ENCODE measurements around the gene LYPD6B. TPM values are rescaled to one million over a fixed set of nuclear protein-coding genes. Genes with fewer than 3 reads are reported as not detected.

LYPD6B gene
- total RNA-seq, 1 donor from 2014 or later, result 13.5 TPM

GRCh38 chr2:149145314-149146295 is 107.1 kb downstream of the LYPD6B start:
- Mint-ChIP-seq H3K4me1 (ENCODE audit: unreplicated experiment) (peaks cover 3% of the 10 kb centered on the region), H3K4me3 (ENCODE audit: unreplicated experiment) (no peak overlapping the region)

GRCh38 chr2:149146876-149147275 is 108.4 kb downstream of the LYPD6B start:
- Mint-ChIP-seq H3K4me3 (ENCODE audit: unreplicated experiment) (no peak overlapping the region), H3K36me3 (ENCODE audit: unreplicated experiment) (no peaks in the 10 kb centered on the region), H3K9me3 (ENCODE audit: unreplicated experiment) (no peaks in the 10 kb centered on the region), H3K27ac (ENCODE audit: unreplicated experiment) (no peak overlapping the region), H3K4me1 (ENCODE audit: unreplicated experiment) (no peaks in the 10 kb centered on the region), H3K27me3 (ENCODE audit: unreplicated experiment) (no peaks in the 10 kb centered on the region)
- TF ChIP-seq CTCF (IDR thresholded peaks at IDR 0.05), result no peak
- no peak for DNase-seq (ENCODE audit: extremely low spot score, unreplicated experiment)

More at GRCh38 chr2:149145314-149146295, 107.1 kb downstream of the LYPD6B start:
- Mint-ChIP-seq H3K9me3 (ENCODE audit: unreplicated experiment) (no peaks in the 10 kb centered on the region), H3K27ac (ENCODE audit: unreplicated experiment) (no peak overlapping the region), H3K36me3 (ENCODE audit: unreplicated experiment) (no peaks in the 10 kb centered on the region), H3K27me3 (ENCODE audit: unreplicated experiment) (no peaks in the 10 kb centered on the region)
- TF ChIP-seq CTCF (IDR thresholded peaks at IDR 0.05), result no peak
- no peak for DNase-seq (ENCODE audit: extremely low spot score, unreplicated experiment)

DNA sequence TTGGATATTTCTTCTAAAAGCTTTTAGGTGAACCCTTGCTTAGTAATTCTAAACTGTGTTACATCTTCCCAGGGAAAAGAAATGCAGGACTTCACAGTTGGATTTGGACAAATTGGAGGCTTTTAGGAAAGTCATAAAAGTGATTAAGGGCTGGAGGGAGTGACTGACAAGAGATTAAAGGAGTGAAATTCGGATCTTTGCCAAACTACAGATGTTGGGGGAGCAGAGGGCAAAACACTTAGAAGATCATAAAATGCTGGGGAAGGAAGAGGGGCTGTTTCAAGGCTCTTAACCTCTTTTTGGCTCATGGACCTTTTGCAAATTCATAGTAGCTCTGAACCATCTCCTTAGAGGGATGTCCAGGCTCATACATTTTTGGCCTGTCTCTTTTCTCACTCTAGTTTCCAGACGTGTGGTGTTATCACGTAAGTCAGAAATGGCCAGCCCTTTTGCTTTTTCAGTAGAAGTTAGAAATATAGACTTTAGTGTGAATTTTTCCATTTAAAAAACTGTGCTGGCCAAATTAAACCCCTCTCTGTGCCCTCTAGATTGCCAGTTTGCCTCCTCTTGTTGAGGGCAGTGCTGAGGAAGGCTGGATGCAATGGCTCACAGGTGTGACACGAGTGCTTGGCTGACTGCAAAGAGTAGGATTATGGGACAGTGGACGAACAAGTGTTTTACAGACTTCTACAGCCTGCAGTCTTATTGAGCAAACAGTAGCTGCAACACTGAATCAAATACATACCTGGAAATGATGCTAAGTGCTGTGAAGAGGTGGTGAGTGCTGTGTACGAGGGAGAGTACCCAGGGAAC is 109.9 kb downstream of the LYPD6B start:
- Mint-ChIP-seq H3K9me3 (ENCODE audit: unreplicated experiment) (no peaks in the 10 kb centered on the region), H3K4me1 (ENCODE audit: unreplicated experiment) (no peaks in the 10 kb centered on the region), H3K4me3 (ENCODE audit: unreplicated experiment) (no peak overlapping the region), H3K36me3 (ENCODE audit: unreplicated experiment) (no peaks in the 10 kb centered on the region), H3K27me3 (ENCODE audit: unreplicated experiment) (no peaks in the 10 kb centered on the region), H3K27ac (ENCODE audit: unreplicated experiment) (no peak overlapping the region)
- TF ChIP-seq CTCF (IDR thresholded peaks at IDR 0.05), result no peak
- no peak for DNase-seq (ENCODE audit: extremely low spot score, unreplicated experiment)

DNA sequence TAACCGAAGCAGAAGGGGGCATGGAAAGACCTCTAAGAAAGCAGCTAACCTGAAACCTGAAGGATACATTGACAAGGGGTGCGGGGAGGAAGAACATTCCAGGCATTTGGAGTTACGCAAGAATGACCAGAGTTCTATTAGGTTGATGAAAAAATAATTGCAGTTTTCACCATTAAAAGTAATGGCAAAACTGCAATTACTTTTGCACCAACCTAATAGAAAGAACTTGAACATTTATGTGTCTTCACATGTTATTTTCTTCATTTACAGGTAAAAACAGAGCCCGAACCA is 110.5 kb downstream of the LYPD6B start:
- Mint-ChIP-seq H3K36me3 (ENCODE audit: unreplicated experiment) (no peaks in the 10 kb centered on the region), H3K4me3 (ENCODE audit: unreplicated experiment) (no peak overlapping the region), H3K27ac (ENCODE audit: unreplicated experiment) (no peak overlapping the region), H3K4me1 (ENCODE audit: unreplicated experiment) (no peaks in the 10 kb centered on the region), H3K27me3 (ENCODE audit: unreplicated experiment) (no peaks in the 10 kb centered on the region), H3K9me3 (ENCODE audit: unreplicated experiment) (no peaks in the 10 kb centered on the region)
- no peak for DNase-seq (ENCODE audit: extremely low spot score, unreplicated experiment)
- no peak for TF ChIP-seq CTCF (IDR thresholded peaks at IDR 0.05)

DNA sequence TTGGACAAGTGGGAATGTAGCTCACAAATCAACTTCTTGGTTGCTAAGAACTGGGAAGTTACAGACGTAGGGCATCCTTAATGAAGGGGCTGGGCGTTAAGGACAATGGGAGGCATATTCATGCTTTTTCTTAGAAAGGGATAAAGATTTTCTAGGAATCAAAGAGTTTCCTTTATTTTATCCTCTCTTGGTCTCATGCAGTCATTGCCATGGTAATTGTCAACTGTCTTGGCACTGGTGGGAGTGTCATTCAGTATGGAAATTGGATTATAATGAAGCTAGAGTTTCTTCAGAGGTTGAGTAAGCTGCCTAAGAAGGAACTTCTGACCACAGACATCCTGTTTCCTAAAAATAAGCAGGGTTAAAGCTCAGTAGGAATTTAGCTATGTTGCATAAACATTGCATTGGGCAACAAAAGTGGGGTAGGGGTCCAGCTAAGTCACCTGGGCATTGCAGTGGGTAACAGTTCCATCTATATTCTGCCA is 114.0 kb downstream of the LYPD6B start:
- H3K4me3 Mint-ChIP-seq (ENCODE audit: unreplicated experiment), result no peak overlapping the region
- H3K4me1 Mint-ChIP-seq (ENCODE audit: unreplicated experiment), result no peaks in the 10 kb centered on the region
- no peaks in the 10 kb centered on the region for H3K36me3 Mint-ChIP-seq (ENCODE audit: unreplicated experiment)
- no peaks in the 10 kb centered on the region for H3K27me3 Mint-ChIP-seq (ENCODE audit: unreplicated experiment)
- DNase-seq (ENCODE audit: extremely low spot score, unreplicated experiment), result no peak
- no peak for TF ChIP-seq CTCF (IDR thresholded peaks at IDR 0.05)
- H3K9me3 Mint-ChIP-seq (ENCODE audit: unreplicated experiment), result no peaks in the 10 kb centered on the region
- H3K27ac Mint-ChIP-seq (ENCODE audit: unreplicated experiment), result no peak overlapping the region
